ENCODE measurements around the gene IWS1. TPM values are rescaled to one million over a fixed set of nuclear protein-coding genes. Genes with fewer than 3 reads are reported as not detected.

IWS1 gene
- total RNA-seq, 2 donors from 2014 or later: 91.4 to 107 TPM

DNA sequence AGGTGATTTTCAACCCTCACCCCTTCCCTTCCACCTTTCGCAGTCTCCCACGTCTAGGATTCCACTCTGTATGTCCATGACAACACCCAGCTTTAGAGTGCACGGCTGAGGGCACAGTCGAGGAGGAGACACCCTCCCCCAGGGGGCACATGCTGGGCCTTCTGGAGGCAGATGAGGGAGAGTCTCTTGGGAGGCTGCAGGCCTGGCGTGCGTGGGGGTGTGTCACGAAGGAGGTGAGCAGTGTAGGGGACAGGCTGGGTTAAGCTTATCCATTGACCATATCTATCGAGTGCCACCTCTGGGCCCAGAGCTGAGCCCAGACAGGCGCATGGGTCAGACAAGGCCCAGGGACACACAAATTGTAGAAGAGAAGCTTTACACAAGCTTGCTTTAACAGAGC is 89.2 kb downstream of the IWS1 start:
- WGBS, 2 experiments (ENCODE audit: insufficient coverage in 1 of 2, insufficient read length in 1 of 2): 94% methylated on average over 3 to 9 of the region's 9 CpGs
- peaks cover 24% of the 10 kb centered on the region for H3K9me3 Mint-ChIP-seq
- peaks cover 8% of the 10 kb centered on the region for H3K9me3 ChIP-seq (ENCODE audit: control insufficient read depth, low read length)
- TF ChIP-seq, protein P1, sequence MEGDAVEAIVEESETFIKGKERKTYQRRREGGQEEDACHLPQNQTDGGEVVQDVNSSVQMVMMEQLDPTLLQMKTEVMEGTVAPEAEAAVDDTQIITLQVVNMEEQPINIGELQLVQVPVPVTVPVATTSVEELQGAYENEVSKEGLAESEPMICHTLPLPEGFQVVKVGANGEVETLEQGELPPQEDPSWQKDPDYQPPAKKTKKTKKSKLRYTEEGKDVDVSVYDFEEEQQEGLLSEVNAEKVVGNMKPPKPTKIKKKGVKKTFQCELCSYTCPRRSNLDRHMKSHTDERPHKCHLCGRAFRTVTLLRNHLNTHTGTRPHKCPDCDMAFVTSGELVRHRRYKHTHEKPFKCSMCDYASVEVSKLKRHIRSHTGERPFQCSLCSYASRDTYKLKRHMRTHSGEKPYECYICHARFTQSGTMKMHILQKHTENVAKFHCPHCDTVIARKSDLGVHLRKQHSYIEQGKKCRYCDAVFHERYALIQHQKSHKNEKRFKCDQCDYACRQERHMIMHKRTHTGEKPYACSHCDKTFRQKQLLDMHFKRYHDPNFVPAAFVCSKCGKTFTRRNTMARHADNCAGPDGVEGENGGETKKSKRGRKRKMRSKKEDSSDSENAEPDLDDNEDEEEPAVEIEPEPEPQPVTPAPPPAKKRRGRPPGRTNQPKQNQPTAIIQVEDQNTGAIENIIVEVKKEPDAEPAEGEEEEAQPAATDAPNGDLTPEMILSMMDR (conservative IDR thresholded peaks at IDR 0.05): no peak
- no peak overlapping the region for H3K27ac Mint-ChIP-seq
- peaks cover 4% of the 10 kb centered on the region for H3K36me3 Mint-ChIP-seq (ENCODE audit: low read depth)
- DNase-seq: no peak
- no peaks in the 10 kb centered on the region for H3K36me3 ChIP-seq (ENCODE audit: control insufficient read depth, insufficient read depth, low read length)
- no peak overlapping the region for H3K27ac ChIP-seq (ENCODE audit: low read depth, low read length)
- peaks cover 8% of the 10 kb centered on the region for H3K4me1 Mint-ChIP-seq
- no peaks in the 10 kb centered on the region for H3K27me3 ChIP-seq (ENCODE audit: control insufficient read depth, insufficient read depth, low read length, poor library complexity, severe bottlenecking)
- H3K9ac ChIP-seq (ENCODE audit: extremely low read depth, low read length, poor library complexity, severe bottlenecking): no peak overlapping the region
- no peak overlapping the region for H3K4me3 Mint-ChIP-seq
- no peak overlapping the region for H3K4me3 ChIP-seq (ENCODE audit: low read length)
- H3K27me3 Mint-ChIP-seq (ENCODE audit: insufficient read depth): no peaks in the 10 kb centered on the region
- H3K4me1 ChIP-seq (ENCODE audit: control insufficient read depth, insufficient read depth, low read length): no peaks in the 10 kb centered on the region

DNA sequence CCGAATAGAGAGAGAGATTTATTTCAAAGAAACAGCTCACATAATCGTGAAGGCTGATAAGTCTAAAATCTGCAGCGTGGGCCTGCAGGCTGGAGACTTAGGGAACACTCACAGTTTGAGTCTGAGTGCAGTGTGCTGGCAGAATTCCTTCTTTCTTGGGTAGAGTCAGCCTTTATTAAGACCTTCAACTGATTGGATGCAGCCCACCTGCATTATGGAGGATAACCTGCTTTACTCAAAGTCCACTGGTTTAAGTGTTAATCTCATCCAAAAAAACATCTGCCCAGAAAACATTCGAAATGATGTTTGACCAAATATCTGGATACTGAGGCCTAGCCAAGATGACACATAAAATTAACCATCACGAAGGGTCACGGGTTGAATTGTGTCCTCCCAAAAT is 91.8 kb downstream of the IWS1 start:
- Mint-ChIP-seq H3K36me3 (ENCODE audit: low read depth) (no peaks in the 10 kb centered on the region), H3K27me3 (ENCODE audit: insufficient read depth) (no peaks in the 10 kb centered on the region), H3K4me1 (peaks cover 8% of the 10 kb centered on the region), H3K9me3 (peaks cover 13% of the 10 kb centered on the region), H3K27ac (no peak overlapping the region), H3K4me3 (no peak overlapping the region)
- no peak overlapping the region for H3K4me3 ChIP-seq (ENCODE audit: low read length)
- H3K27ac ChIP-seq (ENCODE audit: low read depth, low read length): no peak overlapping the region
- H3K36me3 ChIP-seq (ENCODE audit: control insufficient read depth, insufficient read depth, low read length): no peaks in the 10 kb centered on the region
- no peaks in the 10 kb centered on the region for H3K9me3 ChIP-seq (ENCODE audit: control insufficient read depth, low read length)
- 91 to 95% methylated on average over 5 to 6 of the region's 6 CpGs for WGBS, 2 experiments (ENCODE audit: insufficient coverage in 1 of 2, insufficient read length in 1 of 2)
- DNase-seq: no peak
- TF ChIP-seq, protein P1 (conservative IDR thresholded peaks at IDR 0.05): no peak
- H3K9ac ChIP-seq (ENCODE audit: extremely low read depth, low read length, poor library complexity, severe bottlenecking): no peak overlapping the region
- H3K27me3 ChIP-seq (ENCODE audit: control insufficient read depth, insufficient read depth, low read length, poor library complexity, severe bottlenecking): no peaks in the 10 kb centered on the region
- no peaks in the 10 kb centered on the region for H3K4me1 ChIP-seq (ENCODE audit: control insufficient read depth, insufficient read depth, low read length)

DNA sequence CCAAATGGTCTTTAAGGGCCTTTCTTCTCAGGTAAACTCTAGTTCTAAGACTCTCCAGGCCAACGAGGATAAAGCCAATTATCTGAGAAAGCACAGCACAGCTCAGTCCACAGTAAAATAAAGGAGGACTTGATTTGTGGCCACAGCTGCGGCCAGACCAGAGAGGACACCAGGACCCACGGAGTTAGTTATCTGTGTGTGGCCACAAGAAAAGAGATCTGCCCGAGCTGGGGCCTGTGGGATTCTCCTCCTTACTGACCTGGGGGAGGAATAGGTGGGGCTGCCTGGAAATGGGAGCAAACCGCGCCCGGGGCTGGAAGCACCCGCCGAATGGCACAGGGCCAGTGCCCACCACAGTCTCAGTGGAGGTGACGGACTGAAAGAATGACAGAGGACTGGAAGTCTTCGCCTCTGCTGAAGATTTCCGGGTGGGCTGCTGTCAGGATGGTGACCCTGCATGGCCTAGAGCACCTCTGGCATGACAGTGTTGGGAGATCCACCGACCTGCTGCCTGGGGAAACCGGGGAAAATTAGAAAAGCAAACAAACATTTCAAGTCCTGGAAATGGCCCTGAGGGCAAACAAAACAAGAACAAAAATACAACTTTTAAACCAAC is 94.8 kb downstream of the IWS1 start:
- no peak overlapping the region for H3K4me3 Mint-ChIP-seq
- H3K9me3 Mint-ChIP-seq: no peaks in the 10 kb centered on the region
- Histone ChIP-seq H3K36me3 (ENCODE audit: control insufficient read depth, insufficient read depth, low read length) (no peaks in the 10 kb centered on the region), H3K9me3 (ENCODE audit: control insufficient read depth, low read length) (no peaks in the 10 kb centered on the region), H3K9ac (ENCODE audit: extremely low read depth, low read length, poor library complexity, severe bottlenecking) (no peak overlapping the region), H3K27ac (ENCODE audit: low read depth, low read length) (no peak overlapping the region), H3K27me3 (ENCODE audit: control insufficient read depth, insufficient read depth, low read length, poor library complexity, severe bottlenecking) (no peaks in the 10 kb centered on the region), H3K4me1 (ENCODE audit: control insufficient read depth, insufficient read depth, low read length) (no peaks in the 10 kb centered on the region), H3K4me3 (ENCODE audit: low read length) (no peak overlapping the region)
- H3K27me3 Mint-ChIP-seq (ENCODE audit: insufficient read depth): no peaks in the 10 kb centered on the region
- no peaks in the 10 kb centered on the region for H3K4me1 Mint-ChIP-seq
- no peak overlapping the region for H3K27ac Mint-ChIP-seq
- TF ChIP-seq, protein P1 (conservative IDR thresholded peaks at IDR 0.05): no peak
- H3K36me3 Mint-ChIP-seq (ENCODE audit: low read depth): no peaks in the 10 kb centered on the region
- 81 to 87% methylated on average over 9 to 14 of the region's 14 CpGs for WGBS, 2 experiments (ENCODE audit: insufficient coverage in 1 of 2, insufficient read length in 1 of 2)
- no peak for DNase-seq

Other genes starting within 250 kb of the IWS1 start
- gene ERCC3, start 232.3 kb downstream of the IWS1 start, total RNA-seq: 10 to 100 TPM; 64.5 to 72.6 TPM
- gene MAP3K2, start 138.5 kb downstream of the IWS1 start, total RNA-seq: 10 to 100 TPM; 27.9 to 31.6 TPM
- under 1 TPM; 0.46 to 0.51 TPM for gene PROC, start 108.1 kb downstream of the IWS1 start, total RNA-seq
- under 1 TPM in 1 of 2 donors, not detected in 1; 0.11 TPM for gene MYO7B, start 9.2 kb upstream of the IWS1 start, total RNA-seq
- under 1 TPM in 1 of 2 donors, not detected in 1; 0.24 TPM for gene GPR17, start 119.7 kb upstream of the IWS1 start, total RNA-seq
- gene LIMS2, start 149.0 kb upstream of the IWS1 start, total RNA-seq: 1 to 10 TPM; 3.9 to 9.8 TPM
- gene SFT2D3, start 175.0 kb upstream of the IWS1 start, total RNA-seq: 10 to 100 TPM in 1 of 2 donors, 1 to 10 TPM in 1; 5.5 to 10.1 TPM